Activated naive CD8-positive, alpha-beta T cell treated with anti-CD3 and anti-CD28 coated beads, Interleukin-2, amount 50 U/mL, for 16 hours (primary cell): ENCODE measurements around the gene DDIT4.
"Not testable (repeated sequence)": the region's sequence is repeated elsewhere in the genome, so short reads cannot be mapped to it uniquely, and the experiment has no call there.

ENCODE experiments used
- DNase-seq: peaks from one replicate; pipeline ENCODE4 v3.0.0-alpha.2; 2020; ENCODE audit warnings: low read depth, low spot score

The DDIT4 gene

GRCh38 chr10:72249176-72249862 is 24.4 kb upstream of the DDIT4 start:
- not testable (repeated sequence) for DNase-seq

- DNase-seq = no peak
These were observed 23.1 kb upstream of the DDIT4 start for GRCh38 chr10:72250666-72251065.

DNA sequence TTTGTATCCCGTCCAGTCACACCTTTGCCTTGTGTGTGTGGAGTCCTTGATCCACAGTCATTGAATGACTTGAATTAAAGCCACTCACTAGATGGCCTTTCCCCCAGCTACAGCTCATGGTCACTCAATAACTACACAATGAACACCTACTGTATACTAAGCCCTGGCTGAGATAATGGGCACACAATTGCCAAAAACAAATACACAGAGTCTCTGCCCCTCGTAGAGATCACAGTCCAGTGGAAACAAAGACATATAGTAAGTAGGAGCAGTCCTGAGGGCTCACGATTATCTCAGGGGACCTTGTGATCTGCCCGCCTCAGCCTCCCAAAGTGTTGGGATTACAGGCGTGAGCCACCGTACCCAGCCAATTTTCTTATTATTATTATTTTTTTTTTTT is 22.1 kb upstream of the DDIT4 start:
- DNase-seq = no peak

- DNase-seq = no peak
These were observed 20.8 kb upstream of the DDIT4 start for GRCh38 chr10:72252972-72253371.

DNA sequence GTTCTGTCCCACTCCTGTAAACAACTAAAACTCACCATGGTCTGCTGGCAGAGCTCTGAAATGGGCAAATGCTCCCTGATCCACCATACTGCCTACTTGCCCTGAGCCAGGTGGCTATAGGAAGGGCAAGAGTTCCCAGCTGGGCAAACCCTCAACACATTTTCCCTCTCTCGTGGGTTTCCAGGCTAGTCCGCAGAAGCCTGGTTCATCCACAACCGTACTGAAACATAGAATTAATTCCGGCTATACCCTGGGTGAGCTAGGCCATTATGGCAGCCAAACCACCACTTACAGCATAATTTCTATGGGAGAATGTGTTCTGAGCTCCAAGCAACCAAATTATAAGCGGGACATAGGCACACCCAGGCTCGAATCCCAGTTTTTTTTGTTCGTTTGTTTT is 20.1 kb upstream of the DDIT4 start:
- DNase-seq = no peak

GRCh38 chr10:72254813-72255568 is 18.7 kb upstream of the DDIT4 start:
- DNase-seq = no peak

GRCh38 chr10:72255977-72256729 is 17.6 kb upstream of the DDIT4 start:
- no peak for DNase-seq

- DNase-seq = no peak
These were observed 16.5 kb upstream of the DDIT4 start for GRCh38 chr10:72257051-72257892.

- no peak for DNase-seq
These were observed 15.1 kb upstream of the DDIT4 start for GRCh38 chr10:72258617-72259016.

- no peak for DNase-seq
These were observed 14.1 kb upstream of the DDIT4 start for GRCh38 chr10:72259491-72260238.

DNA sequence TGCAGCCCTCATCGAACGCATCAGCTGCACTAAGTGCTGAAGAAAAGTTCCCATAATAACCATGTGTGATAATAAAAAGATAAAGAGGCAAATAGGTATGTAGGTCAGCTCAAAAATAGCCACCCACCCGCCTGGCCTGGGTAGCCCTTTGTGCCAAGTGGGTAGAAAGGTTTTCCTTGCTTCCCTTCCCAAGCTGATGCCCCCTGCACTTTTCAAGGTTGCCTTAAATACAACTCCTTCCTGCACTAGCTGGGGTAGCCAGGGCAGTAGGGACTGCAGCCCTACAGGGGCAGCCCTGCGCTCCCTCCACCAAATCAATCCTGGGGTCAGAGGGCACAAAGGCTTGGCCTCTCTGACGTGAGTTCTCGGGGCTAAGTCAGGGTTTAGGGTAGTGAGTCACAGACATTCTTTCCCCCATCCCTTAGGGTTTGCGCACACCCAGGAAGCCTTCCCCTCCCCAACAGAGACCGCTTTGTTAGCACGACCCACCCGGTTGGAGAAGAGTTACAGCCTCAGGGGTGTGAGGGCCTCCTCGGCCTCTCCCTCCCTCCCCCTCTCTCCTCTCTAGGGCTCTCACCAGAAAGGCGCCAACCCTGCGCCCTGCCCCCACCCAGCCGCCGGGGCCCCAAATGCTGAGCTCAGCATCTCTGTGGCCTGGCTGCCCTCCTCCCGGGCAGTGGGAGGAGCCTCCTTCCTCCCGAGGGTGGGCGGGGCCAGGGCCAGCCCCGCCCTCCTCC is 13.3 kb upstream of the DDIT4 start:
- no peak for DNase-seq

DNA sequence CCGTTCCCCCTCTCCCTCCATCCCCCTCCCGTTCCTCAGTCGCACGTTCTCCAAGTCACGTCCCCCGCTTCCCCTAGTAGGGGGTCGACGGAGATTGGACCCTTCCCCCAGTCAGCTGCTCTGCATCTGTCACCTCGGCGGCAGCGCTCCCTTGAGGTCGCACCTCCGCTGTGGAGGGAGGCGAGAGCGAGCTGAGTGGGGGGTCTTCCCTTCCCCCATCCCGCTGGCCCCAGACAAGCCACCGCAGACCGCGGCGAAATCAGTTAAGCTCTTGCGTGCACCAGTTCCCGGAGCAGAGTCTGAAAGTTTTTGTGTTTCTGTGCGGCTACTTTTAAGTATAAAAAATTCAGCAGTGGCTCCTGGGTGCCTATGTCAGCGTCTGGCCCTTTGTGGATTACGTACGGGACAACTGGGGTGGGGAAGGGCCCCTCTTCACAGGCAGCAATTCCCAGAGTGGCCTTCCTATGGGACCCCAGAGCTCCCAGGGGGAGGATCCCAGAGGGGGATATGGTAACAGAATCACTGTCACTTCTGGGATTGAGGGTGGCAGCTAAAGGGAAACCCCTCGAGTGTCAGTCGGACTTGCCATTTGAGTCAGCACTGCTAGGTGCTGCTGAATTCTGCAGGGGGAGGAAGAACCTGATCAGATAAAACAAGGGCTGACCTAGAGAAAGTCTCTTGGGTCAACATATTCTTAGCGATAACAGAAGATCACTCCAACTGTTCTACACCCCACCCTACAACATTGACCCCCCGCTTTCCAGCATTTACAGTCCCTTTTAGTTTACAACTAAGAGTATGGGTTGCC is 12.5 kb upstream of the DDIT4 start:
- no peak for DNase-seq

DNA sequence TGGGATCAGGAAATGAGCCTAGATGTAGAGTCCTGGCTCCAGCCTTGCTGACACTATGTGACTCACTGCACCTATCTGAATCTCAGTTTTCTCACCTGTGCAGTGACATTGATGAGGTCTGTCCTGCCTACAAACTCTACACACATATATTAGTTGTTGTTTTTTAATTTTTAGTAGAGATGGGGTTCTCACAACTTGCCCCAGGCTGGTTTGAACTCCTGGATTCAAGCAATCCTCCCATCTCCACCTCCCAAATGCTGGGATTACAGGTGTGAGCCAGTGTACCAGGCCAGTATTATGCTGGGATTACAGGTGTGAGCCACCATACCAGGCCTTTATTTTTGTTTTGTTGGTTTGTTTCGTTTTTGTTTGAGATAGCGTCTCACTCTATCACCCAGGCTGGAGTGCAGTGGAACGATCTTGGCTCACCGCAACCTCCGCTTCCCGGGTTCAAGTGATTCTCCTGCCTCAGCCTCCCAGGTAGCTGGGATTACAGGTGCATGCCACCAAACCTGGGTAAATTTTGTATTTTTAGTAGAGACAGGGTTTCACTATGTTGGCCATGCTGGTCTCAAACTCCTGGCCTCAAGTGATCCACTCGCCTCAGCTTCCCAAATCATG is 11.8 kb upstream of the DDIT4 start:
- DNase-seq = no peak

DNA sequence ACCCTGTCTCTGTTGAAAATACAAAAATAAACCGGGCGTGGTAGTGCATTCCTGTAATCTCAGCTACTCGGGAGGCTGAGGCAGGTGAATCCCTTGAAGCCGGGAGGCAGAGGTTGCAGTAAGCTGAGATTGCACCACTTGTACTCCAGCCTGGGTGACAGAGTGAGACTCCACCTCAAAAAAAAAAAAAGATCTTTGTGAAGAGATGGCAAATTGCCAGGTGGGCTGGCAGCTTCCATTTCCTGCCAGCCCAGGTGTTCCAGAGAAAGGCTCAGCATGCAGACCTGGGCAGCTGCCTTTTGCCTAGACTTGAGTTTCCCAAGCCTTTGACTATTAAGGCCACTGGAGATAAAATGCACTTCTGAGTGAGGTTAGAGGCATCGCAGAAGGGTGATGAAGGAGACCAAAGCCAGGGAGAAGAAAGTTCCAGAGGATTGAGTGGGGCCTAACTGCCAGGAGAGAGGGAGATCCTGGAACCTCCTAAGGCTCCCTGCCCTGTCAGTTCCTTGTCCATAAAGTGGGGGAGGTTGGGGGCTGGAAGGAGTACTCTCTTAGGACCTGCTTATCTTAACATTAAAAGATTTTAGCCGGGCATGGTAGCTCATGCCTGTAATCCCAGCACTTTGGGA is 10.0 kb upstream of the DDIT4 start:
- no peak for DNase-seq

- DNase-seq = no peak
These were observed 9.2 kb upstream of the DDIT4 start for GRCh38 chr10:72264536-72264935.

- no peak for DNase-seq
These were observed 8.2 kb upstream of the DDIT4 start for GRCh38 chr10:72265508-72265907.

GRCh38 chr10:72265990-72266865 is 7.5 kb upstream of the DDIT4 start:
- DNase-seq = no peak
